Measurements from ENCODE around the gene MAFG. TPM values are rescaled to one million over a fixed set of nuclear protein-coding genes. Genes with fewer than 3 reads are reported as not detected.

The MAFG gene
- polyA plus RNA-seq, 1 of the 3 experiments (the other 2 are of a cell fraction) = 38.7 TPM

GRCh38 chr17:81908793-81909192 is 18.7 kb downstream of the MAFG start:
- Histone ChIP-seq H3K36me3 (replicated peaks in 1 of 2; ENCODE audit: control insufficient read depth in 1 of 2, insufficient read depth in 2 of 2, low read length in 1 of 2) (peaks cover 18 to 68% of the 10 kb centered on the region in 2 experiments), H3K4me1 (ENCODE audit: control insufficient read depth in 1 of 2, insufficient read depth in 2 of 2, low read depth in 1 of 2, low read length in 1 of 2) (peaks cover 8 to 14% of the 10 kb centered on the region in 2 experiments; a peak in 2 of 4 replicates), H3K9me2 (no peaks in the 10 kb centered on the region), H2AFZ (ENCODE audit: low read depth) (no peak overlapping the region), H3K79me2 (ENCODE audit: insufficient read depth) (peaks cover 7% of the 10 kb centered on the region; the same call in 1 of the 2 replicates), H3K27ac (ENCODE audit: low read depth in 2 of 2, low read length in 1 of 2) (no peak overlapping the region), H3K9me3 (no peaks in the 10 kb centered on the region), H3K27me3 (ENCODE audit: insufficient read depth) (no peaks in the 10 kb centered on the region), H3K4me2 (no peak overlapping the region), H4K20me1 (ENCODE audit: insufficient read depth) (peaks cover 10% of the 10 kb centered on the region), H3K9ac (no peak overlapping the region), H3F3A (replicated peaks; ENCODE audit: insufficient read depth) (peaks cover 18% of the 10 kb centered on the region), H3K4me3 (ENCODE audit: low read depth in 2 of 2, low read length in 1 of 2) (no peak overlapping the region)
- DNase-seq = no peak
- no peak for TF ChIP-seq CHD2 (IDR thresholded peaks at IDR 0.05; ENCODE audit: low read length, partially characterized antibody)
- TF ChIP-seq FOSL2 (IDR thresholded peaks at IDR 0.05; ENCODE audit: borderline replicate concordance, low read depth) = no peak
- no peak for TF ChIP-seq CTCF (IDR thresholded peaks at IDR 0.05)
- TF ChIP-seq RFX5 (IDR thresholded peaks at IDR 0.05; ENCODE audit: low read length) = no peak
- TF ChIP-seq TCF12 (IDR thresholded peaks at IDR 0.05) = no peak
- no peak for TF ChIP-seq IRF3 (IDR thresholded peaks at IDR 0.05; ENCODE audit: low read depth, low read length)
- TF ChIP-seq TAF1 (IDR thresholded peaks at IDR 0.05; ENCODE audit: borderline replicate concordance, low read depth, low read length) = no peak
- TF ChIP-seq SMC3 (IDR thresholded peaks at IDR 0.05; ENCODE audit: low read depth, low read length) = no peak
- TF ChIP-seq NRF1 (IDR thresholded peaks at IDR 0.05; ENCODE audit: low read depth, low read length) = no peak
- TF ChIP-seq NFIC (IDR thresholded peaks at IDR 0.05; ENCODE audit: borderline replicate concordance) = no peak
- POLR2A ChIA-PET = interaction anchor here (0.6 to 0.7 kb wide), 2 partner anchors 29 to 39 kb away, joined by 3 read pairs; partner anchors contain the start of gene PYCR1
- 87% methylated on average over 11 of the region's 11 CpGs for WGBS (ENCODE audit: low lambda C conversion rate)
- CTCF ChIA-PET = interaction anchor here (1.1 to 2.2 kb wide), 3 partner anchors 39 to 51 kb away, joined by 3 to 7 read pairs (median 3); no protein-coding TSS in a partner anchor

GRCh38 chr17:81907219-81908145 is 20.1 kb downstream of the MAFG start:
- Histone ChIP-seq H2AFZ (ENCODE audit: low read depth) (no peak overlapping the region), H3K4me1 (ENCODE audit: control insufficient read depth in 1 of 2, insufficient read depth in 2 of 2, low read depth in 1 of 2, low read length in 1 of 2) (peaks cover 8 to 15% of the 10 kb centered on the region in 2 experiments; a peak in 2 of 4 replicates), H3K9me3 (no peaks in the 10 kb centered on the region), H3K9me2 (no peaks in the 10 kb centered on the region), H3K36me3 (replicated peaks in 1 of 2; ENCODE audit: control insufficient read depth in 1 of 2, insufficient read depth in 2 of 2, low read length in 1 of 2) (peaks cover 14 to 58% of the 10 kb centered on the region in 2 experiments), H3K9ac (no peak overlapping the region), H3F3A (replicated peaks; ENCODE audit: insufficient read depth) (peaks cover 11% of the 10 kb centered on the region), H4K20me1 (ENCODE audit: insufficient read depth) (peaks cover 10% of the 10 kb centered on the region), H3K4me2 (no peak overlapping the region), H3K79me2 (ENCODE audit: insufficient read depth) (peaks cover 7% of the 10 kb centered on the region; the same call in 1 of the 2 replicates), H3K27ac (ENCODE audit: low read depth in 2 of 2, low read length in 1 of 2) (no peak overlapping the region), H3K27me3 (ENCODE audit: insufficient read depth) (no peaks in the 10 kb centered on the region), H3K4me3 (ENCODE audit: low read depth in 2 of 2, low read length in 1 of 2) (no peak overlapping the region)
- POLR2A ChIA-PET = no interaction called here
- WGBS (ENCODE audit: low lambda C conversion rate) = 93% methylated on average over 22 of the region's 26 CpGs
- CTCF ChIA-PET = interaction anchor here (1.0 to 2.2 kb wide), 6 partner anchors 18 to 123 kb away, joined by 3 to 7 read pairs (median 4); partner anchors contain the start of gene MAFG
- DNase-seq = no peak
- peak; percentile 25 for TF ChIP-seq CTCF (IDR thresholded peaks at IDR 0.05)
- TF ChIP-seq RAD21 (IDR thresholded peaks at IDR 0.05; ENCODE audit: low read length) = no peak
- TF ChIP-seq MXI1 (IDR thresholded peaks at IDR 0.05; ENCODE audit: low read depth, low read length) = no peak
